ENCODE data around the gene CTXN1. TPM values are rescaled to one million over a fixed set of nuclear protein-coding genes. Genes with fewer than 3 reads are reported as not detected.
"Not testable (repeated sequence)": the region's sequence is repeated elsewhere in the genome, so short reads cannot be mapped to it uniquely, and the experiment has no call there.

The CTXN1 gene
- total RNA-seq, 2 donors from 2014 or later: 0.19 TPM; not detected in 1

- ATAC-seq (replicated peaks): no peak
- Mint-ChIP-seq H3K27ac (peak overlapping the region; percentile 48), H3K27me3 (no peaks in the 10 kb centered on the region), H3K4me3 (no peak overlapping the region), H3K36me3 (ENCODE audit: low read depth) (peaks cover 60% of the 10 kb centered on the region), H3K9me3 (no peaks in the 10 kb centered on the region), H3K4me1 (no peaks in the 10 kb centered on the region)
Measured at GRCh38 chr19:7961920-7962626, 36.1 kb upstream of the CTXN1 start.

GRCh38 chr19:7961082-7961481, 35.1 kb upstream of the CTXN1 start:
- peaks cover 53% of the 10 kb centered on the region for H3K36me3 Mint-ChIP-seq (ENCODE audit: low read depth)
- not testable (repeated sequence) for H3K27ac Mint-ChIP-seq; H3K4me3 Mint-ChIP-seq; H3K4me1 Mint-ChIP-seq; H3K9me3 Mint-ChIP-seq; ATAC-seq (replicated peaks); H3K27me3 Mint-ChIP-seq

DNA sequence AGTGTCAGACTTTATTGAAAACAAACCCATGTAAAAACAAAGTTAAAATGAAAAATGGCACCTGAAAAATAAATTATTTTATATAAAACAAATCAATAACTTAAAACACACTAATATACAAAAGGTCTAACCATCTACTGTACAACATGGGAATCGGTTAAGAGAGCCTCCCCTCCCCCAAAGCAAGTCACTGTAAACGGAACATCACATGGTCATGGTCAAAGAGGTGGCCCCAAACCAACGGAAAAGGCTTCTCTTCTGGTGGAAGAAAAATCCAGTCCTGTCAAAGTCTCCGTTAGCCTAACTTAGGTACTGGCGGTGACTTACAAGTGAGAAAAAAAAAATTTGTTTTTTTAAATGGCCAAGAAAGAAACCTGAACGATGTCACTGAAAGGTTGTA, 33.3 kb upstream of the CTXN1 start:
- no peaks in the 10 kb centered on the region for H3K27me3 Mint-ChIP-seq
- no peaks in the 10 kb centered on the region for H3K9me3 Mint-ChIP-seq
- no peak overlapping the region for H3K4me3 Mint-ChIP-seq
- peaks cover 39% of the 10 kb centered on the region for H3K36me3 Mint-ChIP-seq (ENCODE audit: low read depth)
- no peak for ATAC-seq (replicated peaks)
- H3K27ac Mint-ChIP-seq: no peak overlapping the region
- no peaks in the 10 kb centered on the region for H3K4me1 Mint-ChIP-seq

- H3K4me3 Mint-ChIP-seq: no peak overlapping the region
- no peak overlapping the region for H3K27ac Mint-ChIP-seq
- no peaks in the 10 kb centered on the region for H3K9me3 Mint-ChIP-seq
- no peaks in the 10 kb centered on the region for H3K27me3 Mint-ChIP-seq
- H3K4me1 Mint-ChIP-seq: no peaks in the 10 kb centered on the region
- ATAC-seq (replicated peaks): no peak
- H3K36me3 Mint-ChIP-seq (ENCODE audit: low read depth): peaks cover 13% of the 10 kb centered on the region
Measured at GRCh38 chr19:7955696-7956095, 29.8 kb upstream of the CTXN1 start.

GRCh38 chr19:7953576-7953975, 27.6 kb upstream of the CTXN1 start:
- Mint-ChIP-seq H3K27ac (no peak overlapping the region), H3K36me3 (ENCODE audit: low read depth) (peaks cover 6% of the 10 kb centered on the region), H3K4me1 (no peaks in the 10 kb centered on the region), H3K4me3 (no peak overlapping the region), H3K9me3 (no peaks in the 10 kb centered on the region), H3K27me3 (no peaks in the 10 kb centered on the region)
- no peak for ATAC-seq (replicated peaks)

- ATAC-seq (replicated peaks): no peak
- H3K27me3 Mint-ChIP-seq: no peaks in the 10 kb centered on the region
- no peak overlapping the region for H3K4me3 Mint-ChIP-seq
- H3K4me1 Mint-ChIP-seq: no peaks in the 10 kb centered on the region
- H3K27ac Mint-ChIP-seq: no peak overlapping the region
- H3K36me3 Mint-ChIP-seq (ENCODE audit: low read depth): peaks cover 6% of the 10 kb centered on the region
- H3K9me3 Mint-ChIP-seq: no peaks in the 10 kb centered on the region
Measured at GRCh38 chr19:7953060-7953459, 27.1 kb upstream of the CTXN1 start.

DNA sequence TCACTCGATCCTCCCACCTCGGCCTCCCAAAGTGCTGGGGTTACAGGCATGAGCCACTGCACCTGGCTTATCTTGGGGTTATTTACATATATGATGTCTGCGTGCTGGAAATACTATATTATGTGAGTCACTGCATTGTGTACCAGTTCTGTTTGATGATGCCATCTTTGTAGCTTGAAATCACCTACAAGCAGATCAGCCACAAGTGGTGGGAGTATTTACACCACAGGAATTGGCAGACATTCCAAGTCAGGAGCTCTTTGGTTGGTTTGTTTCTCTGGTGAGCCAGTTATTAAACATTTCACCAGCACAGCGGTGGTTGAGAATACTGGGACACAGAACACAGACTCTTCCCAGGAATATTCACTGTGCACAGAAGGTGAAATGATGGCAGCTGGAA, 22.0 kb upstream of the CTXN1 start:
- Mint-ChIP-seq H3K27ac (no peak overlapping the region), H3K4me3 (no peak overlapping the region), H3K27me3 (no peaks in the 10 kb centered on the region), H3K36me3 (ENCODE audit: low read depth) (peaks cover 10% of the 10 kb centered on the region), H3K9me3 (no peaks in the 10 kb centered on the region), H3K4me1 (peaks cover 9% of the 10 kb centered on the region)
- no peak for ATAC-seq (replicated peaks)

DNA sequence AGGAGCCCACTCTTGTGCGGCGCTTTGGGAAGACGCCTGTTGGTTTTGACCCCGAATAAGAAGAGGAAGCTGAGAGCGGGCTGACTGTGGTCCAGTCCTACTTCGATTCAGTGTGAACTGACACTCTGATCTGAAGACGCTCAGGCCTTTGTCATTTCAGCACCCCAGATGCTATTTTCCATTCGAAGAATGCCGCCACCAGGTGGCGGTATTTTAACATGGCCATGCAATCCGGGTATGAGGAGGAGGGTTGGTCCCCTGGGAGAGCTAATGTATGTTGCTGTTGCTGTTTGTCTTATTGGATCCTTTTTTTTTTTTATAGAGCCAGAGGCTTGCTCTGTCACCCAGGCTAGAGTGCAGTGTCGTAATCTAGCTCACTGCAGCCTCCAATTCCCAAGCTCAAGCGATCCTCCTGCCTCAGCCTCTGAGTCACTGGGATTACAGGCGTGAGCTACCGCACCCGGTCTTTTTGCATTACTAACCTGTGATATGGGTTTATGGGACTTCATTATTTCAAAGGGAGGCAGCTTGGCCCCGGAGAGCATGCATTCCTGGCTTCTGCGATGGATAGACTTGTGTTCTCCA, 18.3 kb upstream of the CTXN1 start:
- Mint-ChIP-seq H3K4me3 (peak overlapping the region; percentile 98), H3K27ac (peak overlapping the region; percentile 94), H3K27me3 (no peaks in the 10 kb centered on the region), H3K4me1 (peaks cover 18% of the 10 kb centered on the region), H3K9me3 (no peaks in the 10 kb centered on the region), H3K36me3 (ENCODE audit: low read depth) (peaks cover 33% of the 10 kb centered on the region)
- peak; percentile 57 for ATAC-seq (replicated peaks)

GRCh38 chr19:7943444-7944176, 17.7 kb upstream of the CTXN1 start, which contains the start of gene TIMM44:
Gene TIMM44 (minus strand): TSS chr19:7943666. CDS start chr19:7943651, 15 bp downstream.
- peak within 1 kb of the TSS; percentile 98 for H3K4me3 Mint-ChIP-seq
- peak; percentile 99 for ATAC-seq (replicated peaks)
- peaks cover 40% of the 10 kb centered on the region for H3K36me3 Mint-ChIP-seq (ENCODE audit: low read depth)
- H3K27me3 Mint-ChIP-seq: no peaks in the 10 kb centered on the region
- H3K27ac Mint-ChIP-seq: peak within 1 kb of the TSS; percentile 94
- no peaks in the 10 kb centered on the region for H3K9me3 Mint-ChIP-seq
- H3K4me1 Mint-ChIP-seq: peaks cover 22% of the 10 kb centered on the region

GRCh38 chr19:7942981-7943443, 17.1 kb upstream of the CTXN1 start:
- Mint-ChIP-seq H3K4me3 (peak overlapping the region; percentile 98), H3K27me3 (no peaks in the 10 kb centered on the region), H3K36me3 (ENCODE audit: low read depth) (peaks cover 46% of the 10 kb centered on the region), H3K4me1 (peaks cover 22% of the 10 kb centered on the region), H3K9me3 (no peaks in the 10 kb centered on the region), H3K27ac (peak overlapping the region; percentile 94)
- peak; percentile 10 for ATAC-seq (replicated peaks)

DNA sequence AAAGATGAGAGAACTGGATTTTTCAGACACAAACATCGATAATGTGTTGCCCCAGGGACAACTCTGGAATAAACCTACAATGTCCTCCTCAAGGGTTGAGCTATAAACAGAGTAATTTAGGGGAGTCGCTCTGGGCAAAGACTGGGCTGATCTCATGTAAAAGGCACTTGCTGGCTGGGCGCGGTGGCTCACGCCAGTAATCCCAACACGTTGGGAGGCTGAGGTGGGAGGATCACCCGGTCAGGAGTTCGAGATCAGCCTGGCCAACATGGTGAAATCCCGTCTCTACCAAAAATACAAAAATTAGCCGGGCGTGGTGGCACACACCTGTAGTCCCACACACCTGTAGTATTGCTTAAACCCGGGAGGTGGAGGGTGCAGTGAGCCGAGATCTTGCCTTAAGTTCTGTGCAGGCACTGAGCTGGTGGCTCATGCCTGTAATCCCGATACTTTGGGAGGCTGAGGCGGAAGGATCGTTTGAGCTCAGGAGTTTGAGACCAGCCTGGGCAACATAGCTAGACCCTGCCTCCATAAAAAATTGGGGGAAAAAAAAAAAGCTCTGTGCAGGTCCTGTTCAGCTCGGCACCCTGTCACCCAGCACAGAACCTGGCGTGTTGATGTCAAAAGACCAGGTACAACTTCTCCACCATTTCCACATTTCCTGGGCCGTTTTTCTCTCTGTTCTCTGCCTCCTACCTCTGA, 16.1 kb upstream of the CTXN1 start:
- H3K9me3 Mint-ChIP-seq: no peaks in the 10 kb centered on the region
- H3K4me3 Mint-ChIP-seq: peak overlapping the region; percentile 98
- no peak for ATAC-seq (replicated peaks)
- peaks cover 22% of the 10 kb centered on the region for H3K4me1 Mint-ChIP-seq
- H3K27me3 Mint-ChIP-seq: no peaks in the 10 kb centered on the region
- peak overlapping the region; percentile 94 for H3K27ac Mint-ChIP-seq
- H3K36me3 Mint-ChIP-seq (ENCODE audit: low read depth): peaks cover 54% of the 10 kb centered on the region

- Mint-ChIP-seq H3K4me3 (no peak overlapping the region), H3K9me3 (no peaks in the 10 kb centered on the region), H3K36me3 (ENCODE audit: low read depth) (peaks cover 67% of the 10 kb centered on the region), H3K4me1 (peaks cover 22% of the 10 kb centered on the region), H3K27me3 (no peaks in the 10 kb centered on the region), H3K27ac (peak overlapping the region; percentile 32)
- ATAC-seq (replicated peaks): no peak
Measured at GRCh38 chr19:7940841-7941240, 14.9 kb upstream of the CTXN1 start.

DNA sequence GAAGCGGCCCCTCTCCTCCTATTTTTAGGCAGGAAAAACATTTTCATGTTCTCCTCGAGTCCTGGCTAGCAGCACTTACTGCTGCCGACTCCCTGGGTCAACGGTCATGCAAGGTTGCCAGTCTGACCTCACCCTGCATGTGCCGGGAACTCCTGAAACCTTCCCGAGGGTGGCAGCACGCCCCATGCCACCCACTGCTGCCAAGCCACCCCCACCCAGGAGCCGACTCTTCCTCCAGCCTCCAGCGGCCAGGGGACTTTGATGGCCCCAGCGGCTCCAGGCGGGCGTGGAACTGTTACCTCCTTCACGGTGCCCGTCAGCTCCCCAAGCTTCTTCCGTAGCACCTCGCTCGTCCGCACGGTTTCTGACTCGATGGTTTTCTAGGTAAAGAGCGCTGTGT, 8.8 kb upstream of the CTXN1 start:
- Mint-ChIP-seq H3K36me3 (ENCODE audit: low read depth) (peaks cover 77% of the 10 kb centered on the region), H3K4me3 (no peak overlapping the region), H3K27me3 (no peaks in the 10 kb centered on the region), H3K9me3 (no peaks in the 10 kb centered on the region), H3K4me1 (peaks cover 5% of the 10 kb centered on the region), H3K27ac (no peak overlapping the region)
- no peak for ATAC-seq (replicated peaks)
